Ovary (tissue), 3 donors: Measurements from ENCODE around the gene PARN.

Source experiments
- CTCF ChIP-seq, 3 donors: fragments of 450-650 bp in 2 of 3; fragments of 200-600 bp in 1 of 3; IDR thresholded peaks; one replicate each; pipeline versions ENCODE4 v1.5.1 to v1.8.0; 2016 to 2022; ENCODE audit warnings: antibody characterized with exemption in 3 of 3, mild to moderate bottlenecking in 1 of 3
- POLR2A ChIP-seq: fragments of 450-650 bp; IDR thresholded peaks from one replicate; pipeline ENCODE4 v1.6.1; 2017; ENCODE audit warnings: antibody characterized with exemption, mild to moderate bottlenecking, moderate library complexity
- donor health status: DM: no; HTN: no; CAD: no.

- TF ChIP-seq POLR2A (no peak), CTCF (IDR thresholded peaks at IDR 0.05) (no peak)
Measured at GRCh38 chr16:14502256-14502875, 127.7 kb downstream of the PARN start.
